ENCODE measurements around the gene LRPAP1. TPM values are rescaled to one million over a fixed set of nuclear protein-coding genes. Genes with fewer than 3 reads are reported as not detected.
"Not testable (repeated sequence)": the region's sequence is repeated elsewhere in the genome, so short reads cannot be mapped to it uniquely, and the experiment has no call there.

LRPAP1 gene
- total and polyA plus RNA-seq, 10 of the 15 experiments (the other 5 are each of a cell fraction or from before 2014, with no cell fraction given): 1.0 to 100 (median 51.1) TPM

GRCh38 chr4:3566301-3566700 is 34.1 kb upstream of the LRPAP1 start:
- H3K9me3 ChIP-seq (replicated peaks; ENCODE audit: control insufficient read depth, insufficient read depth, low read length); H3K36me3 ChIP-seq (ENCODE audit: control insufficient read depth in 2 of 2, insufficient read depth in 2 of 2, low read length in 1 of 2); DNase-seq (ENCODE audit: low read depth, low spot score); H3K79me2 ChIP-seq (ENCODE audit: control insufficient read depth, insufficient read depth, low read length); BruUV-seq (replicated peaks); H4K20me1 ChIP-seq (ENCODE audit: control insufficient read depth, insufficient read depth); H3K4me3 ChIP-seq; H3K27ac ChIP-seq (ENCODE audit: control insufficient read depth, insufficient read depth); H3K4me1 ChIP-seq (ENCODE audit: control insufficient read depth, insufficient read depth, low read length); H3K9ac ChIP-seq (ENCODE audit: control insufficient read depth, insufficient read depth, low read length); H3K27me3 ChIP-seq (replicated peaks in 1 of 2; ENCODE audit: control insufficient read depth in 2 of 2, insufficient read depth in 2 of 2, low read length in 1 of 2); in situ Hi-C loops (cut with MboI); FAIRE-seq; SMC1A ChIA-PET (ENCODE audit: uncharacterized antibody, unreplicated experiment); H3K4me2 ChIP-seq (ENCODE audit: control insufficient read depth, insufficient read depth); ATAC-seq; intact Hi-C loops (cut with micrococcal nuclease; ENCODE audit: unreplicated experiment); POLR2A ChIA-PET; CTCF ChIA-PET; H2AFZ ChIP-seq (ENCODE audit: control insufficient read depth, low read depth, low read length): not testable (repeated sequence)
- RAD21 ChIA-PET (ENCODE audit: unreplicated experiment): interaction anchor here (0.6 kb wide), 1 partner anchor 41 kb away, joined by 3 read pairs; no protein-coding TSS in a partner anchor
- WGBS (ENCODE audit: insufficient coverage, insufficient replicate concordance, low lambda C conversion rate, missing lambda C conversion rate): 91% methylated on average over 8 of the region's 12 CpGs

- H3K4me3 ChIP-seq; H3K79me2 ChIP-seq (ENCODE audit: control insufficient read depth, insufficient read depth, low read length); RAD21 ChIA-PET (ENCODE audit: unreplicated experiment); H3K9me3 ChIP-seq (replicated peaks; ENCODE audit: control insufficient read depth, insufficient read depth, low read length); intact Hi-C loops (cut with micrococcal nuclease; ENCODE audit: unreplicated experiment); in situ Hi-C loops (cut with MboI); H3K4me1 ChIP-seq (ENCODE audit: control insufficient read depth, insufficient read depth, low read length); POLR2A ChIA-PET; H3K27ac ChIP-seq (ENCODE audit: control insufficient read depth, insufficient read depth); H3K36me3 ChIP-seq (ENCODE audit: control insufficient read depth in 2 of 2, insufficient read depth in 2 of 2, low read length in 1 of 2); H3K4me2 ChIP-seq (ENCODE audit: control insufficient read depth, insufficient read depth); FAIRE-seq; H3K9ac ChIP-seq (ENCODE audit: control insufficient read depth, insufficient read depth, low read length); SMC1A ChIA-PET (ENCODE audit: uncharacterized antibody, unreplicated experiment); H2AFZ ChIP-seq (ENCODE audit: control insufficient read depth, low read depth, low read length); BruUV-seq (replicated peaks); H4K20me1 ChIP-seq (ENCODE audit: control insufficient read depth, insufficient read depth); CTCF ChIA-PET; H3K27me3 ChIP-seq (replicated peaks in 1 of 2; ENCODE audit: control insufficient read depth in 2 of 2, insufficient read depth in 2 of 2, low read length in 1 of 2); ATAC-seq; DNase-seq (ENCODE audit: low read depth, low spot score): not testable (repeated sequence)
- 92% methylated on average over 31 of the region's 31 CpGs for WGBS (ENCODE audit: insufficient coverage, insufficient replicate concordance, low lambda C conversion rate, missing lambda C conversion rate)
Measured at GRCh38 chr4:3564948-3565347, 32.7 kb upstream of the LRPAP1 start.

- DNase-seq (ENCODE audit: low read depth, low spot score) (no peak), FAIRE-seq (no peak), ATAC-seq (no peak)
- Histone ChIP-seq H3K4me3 (no peak overlapping the region), H2AFZ (ENCODE audit: control insufficient read depth, low read depth, low read length) (no peak overlapping the region), H3K27me3 (replicated peaks in 1 of 2; ENCODE audit: control insufficient read depth in 2 of 2, insufficient read depth in 2 of 2, low read length in 1 of 2) (no peaks in the 10 kb centered on the region), H3K27ac (ENCODE audit: control insufficient read depth, insufficient read depth) (no peak overlapping the region), H3K4me2 (ENCODE audit: control insufficient read depth, insufficient read depth) (no peak overlapping the region), H3K4me1 (ENCODE audit: control insufficient read depth, insufficient read depth, low read length) (no peaks in the 10 kb centered on the region), H3K9ac (ENCODE audit: control insufficient read depth, insufficient read depth, low read length) (no peak overlapping the region), H4K20me1 (ENCODE audit: control insufficient read depth, insufficient read depth) (no peaks in the 10 kb centered on the region), H3K79me2 (ENCODE audit: control insufficient read depth, insufficient read depth, low read length) (no peaks in the 10 kb centered on the region), H3K36me3 (ENCODE audit: control insufficient read depth in 2 of 2, insufficient read depth in 2 of 2, low read length in 1 of 2) (no peaks in the 10 kb centered on the region), H3K9me3 (replicated peaks; ENCODE audit: control insufficient read depth, insufficient read depth, low read length) (no peaks in the 10 kb centered on the region)
- in situ Hi-C loops (cut with MboI) (no loop called here), intact Hi-C loops (cut with micrococcal nuclease; ENCODE audit: unreplicated experiment) (no loop called here)
- ChIA-PET CTCF (no interaction called here), POLR2A (no interaction called here), SMC1A (ENCODE audit: uncharacterized antibody, unreplicated experiment) (no interaction called here), RAD21 (ENCODE audit: unreplicated experiment) (no interaction called here)
- BruUV-seq (replicated peaks): no TSS peak
- 77% methylated on average over 24 of the region's 24 CpGs for WGBS (ENCODE audit: insufficient coverage, insufficient replicate concordance, low lambda C conversion rate, missing lambda C conversion rate)
- no peak for TF ChIP-seq BCL11A (IDR thresholded peaks at IDR 0.05; ENCODE audit: low read depth, low read length)
- no peak for TF ChIP-seq MXI1 (IDR thresholded peaks at IDR 0.05; ENCODE audit: low read depth, low read length)
- TF ChIP-seq CUX1 (IDR thresholded peaks at IDR 0.05; ENCODE audit: insufficient replicate concordance, low read depth, low read length): no peak
- no peak for TF ChIP-seq POLR2AphosphoS5 (IDR thresholded peaks at IDR 0.05; ENCODE audit: low read length)
- no peak for TF ChIP-seq POU2F2 (IDR thresholded peaks at IDR 0.05; ENCODE audit: borderline replicate concordance, low read depth, low read length)
- no peak for TF ChIP-seq FOXM1 (IDR thresholded peaks at IDR 0.05; ENCODE audit: low read depth, low read length)
Measured at GRCh38 chr4:3563403-3563802, 31.2 kb upstream of the LRPAP1 start.

Measured in GM12878 (cell line).